HG02938 (cell line): ENCODE data around the gene RNU1-4.
"Not testable (repeated sequence)": the region's sequence is repeated elsewhere in the genome, so short reads cannot be mapped to it uniquely, and the experiment has no call there.

Experiments used
- ATAC-seq: cut with Tn5 transposase; IDR thresholded peaks from one replicate; pipeline ENCODE4 v1.9.1; 2021; ENCODE audit warnings: mild to moderate bottlenecking, moderate library complexity; ENCODE audit not compliant: unreplicated experiment

RNU1-4 gene

DNA sequence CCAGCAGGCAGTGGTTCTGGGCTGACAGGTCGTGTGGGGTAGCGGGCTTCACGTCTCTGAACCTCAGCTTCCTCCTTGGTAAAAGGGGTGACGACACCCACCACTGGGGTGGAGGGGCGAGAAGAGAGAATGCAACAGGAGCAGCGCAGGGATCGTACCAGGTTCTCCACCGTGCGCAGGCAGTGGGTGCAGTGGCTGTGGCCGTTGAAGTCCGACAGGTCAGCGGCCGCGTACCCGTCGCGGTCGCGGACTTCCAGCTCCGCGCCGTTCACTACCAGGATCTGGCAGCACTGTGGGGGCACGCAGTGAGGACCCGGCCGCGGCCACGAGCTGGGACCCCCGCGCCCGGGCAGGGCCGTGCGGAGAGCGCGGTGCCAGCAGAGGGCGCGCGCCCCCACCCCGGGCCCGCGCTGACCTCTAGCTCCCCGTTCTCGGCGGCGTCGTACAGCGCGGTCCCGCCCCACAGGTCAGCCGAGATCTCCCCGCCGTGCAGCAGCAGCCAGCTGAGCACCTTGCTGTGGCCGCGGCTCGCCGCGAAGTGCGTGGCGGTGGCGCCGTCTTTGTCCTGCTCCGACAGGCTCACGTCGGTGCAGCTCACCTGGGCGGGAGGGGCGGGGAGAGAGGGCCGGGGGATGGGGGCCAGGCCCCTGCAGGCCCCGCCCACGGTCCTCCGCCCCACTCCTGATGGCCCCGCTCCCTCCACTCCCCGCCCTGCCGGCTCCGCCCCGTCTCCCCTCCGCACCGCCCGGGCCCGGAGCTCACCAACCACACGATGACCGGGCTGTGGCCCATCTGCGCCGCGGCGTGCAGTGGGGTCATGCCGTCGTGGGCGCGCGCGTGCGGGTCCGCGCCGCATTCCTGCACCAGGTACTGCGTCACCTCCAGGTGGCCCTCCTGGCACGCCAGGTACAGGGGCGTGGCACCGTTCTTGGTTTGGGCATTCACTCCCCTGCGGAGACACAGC is 32.9 kb upstream of the RNU1-4 start:
- not testable (repeated sequence) for ATAC-seq

DNA sequence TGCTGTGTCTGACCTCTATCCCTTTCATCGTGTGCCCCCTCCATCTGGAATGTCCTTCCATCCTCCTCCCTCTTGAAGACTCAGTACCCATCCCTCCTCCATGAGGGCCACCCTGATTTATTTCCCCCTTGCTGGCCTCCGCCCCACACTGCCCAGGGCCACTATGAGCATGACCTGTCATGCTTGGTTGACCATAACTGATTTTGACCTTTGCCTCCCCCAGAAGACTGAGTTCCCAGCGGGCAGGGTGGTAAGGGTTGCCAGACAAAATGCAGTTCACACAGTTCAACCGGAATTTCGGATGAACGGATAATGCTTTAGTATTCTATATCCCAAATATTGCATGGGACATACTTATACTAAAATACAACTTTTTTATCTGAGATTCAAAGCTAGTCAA is 31.6 kb upstream of the RNU1-4 start:
- not testable (repeated sequence) for ATAC-seq

DNA sequence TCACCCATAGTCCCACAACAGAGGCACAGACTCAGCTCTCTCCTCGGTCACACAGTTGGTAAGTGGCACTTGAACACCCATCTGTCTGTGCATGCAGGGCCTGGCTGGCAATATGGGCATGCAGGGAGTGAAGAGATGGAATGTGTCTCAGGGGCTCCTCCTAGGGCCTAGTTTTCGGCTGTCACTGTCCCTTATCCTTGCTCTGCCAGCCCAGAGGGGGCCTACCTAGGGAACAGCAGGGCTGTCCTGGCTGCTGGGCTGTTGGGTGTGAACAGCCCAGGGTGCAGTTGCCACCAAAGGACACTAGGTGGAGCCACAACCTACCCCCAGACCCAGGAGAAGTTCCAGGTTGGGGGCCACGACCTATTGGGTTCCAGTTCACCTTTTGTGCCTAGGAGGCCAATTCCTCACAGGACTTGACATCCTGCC is 30.6 kb upstream of the RNU1-4 start:
- ATAC-seq: not testable (repeated sequence)

DNA sequence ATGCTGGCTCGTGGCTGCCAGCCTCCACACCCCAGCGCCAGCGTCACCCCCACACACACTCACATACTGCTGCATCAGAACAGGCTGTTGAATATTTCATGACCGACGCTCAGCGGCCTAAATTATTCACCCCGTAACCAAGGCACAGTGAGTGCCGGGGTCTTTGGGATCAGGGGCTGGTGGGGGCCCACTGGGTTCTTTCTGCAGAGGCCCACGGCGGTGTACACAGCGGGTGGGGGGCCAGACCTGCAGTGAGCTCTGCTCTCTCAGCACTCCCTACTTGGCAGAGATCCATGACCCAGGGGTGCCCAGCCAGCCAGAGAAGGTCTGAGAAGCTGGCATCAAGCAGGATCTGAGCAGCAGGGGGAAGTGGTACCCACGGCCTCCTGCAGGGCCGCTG is 29.7 kb upstream of the RNU1-4 start:
- not testable (repeated sequence) for ATAC-seq

DNA sequence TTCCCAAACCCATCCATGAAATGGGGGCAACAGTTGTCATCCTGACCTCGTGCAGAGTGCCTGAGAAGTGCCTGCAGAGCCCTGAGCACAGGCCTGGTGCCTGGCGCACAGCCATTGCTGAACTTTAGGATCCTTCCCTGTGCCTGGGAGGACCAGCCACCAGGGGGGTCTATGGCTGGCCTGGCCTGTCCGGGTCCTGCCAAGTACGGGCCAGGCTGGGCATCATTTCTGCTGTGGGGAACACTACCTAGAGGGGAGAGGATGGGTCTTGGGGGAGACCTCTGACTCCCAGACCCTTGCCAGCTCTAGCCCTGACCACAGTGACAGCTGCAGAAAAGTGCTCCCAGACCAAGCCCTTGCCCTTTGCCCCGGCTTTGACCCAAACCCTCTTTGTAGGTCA is 28.2 kb upstream of the RNU1-4 start:
- not testable (repeated sequence) for ATAC-seq

DNA sequence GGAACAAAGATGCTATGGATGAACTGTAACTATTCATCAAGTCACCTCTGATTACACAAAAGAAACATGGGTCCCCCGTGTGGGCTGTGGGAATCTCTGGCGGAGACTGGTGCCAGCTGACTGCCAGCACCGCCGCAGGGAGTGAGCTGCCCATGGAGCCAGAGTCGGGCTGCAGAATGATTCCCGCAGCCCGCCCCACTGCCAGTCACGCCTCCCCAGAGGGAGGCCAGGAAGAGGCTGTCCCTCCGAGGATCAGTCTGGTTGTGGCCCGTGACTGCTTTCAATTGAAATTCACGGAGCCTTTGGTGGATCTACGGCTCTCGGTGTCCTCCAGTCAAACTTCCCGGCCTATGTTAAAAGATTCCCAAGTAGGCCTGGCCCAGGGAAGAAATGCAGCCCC is 27.7 kb upstream of the RNU1-4 start:
- ATAC-seq: not testable (repeated sequence)

DNA sequence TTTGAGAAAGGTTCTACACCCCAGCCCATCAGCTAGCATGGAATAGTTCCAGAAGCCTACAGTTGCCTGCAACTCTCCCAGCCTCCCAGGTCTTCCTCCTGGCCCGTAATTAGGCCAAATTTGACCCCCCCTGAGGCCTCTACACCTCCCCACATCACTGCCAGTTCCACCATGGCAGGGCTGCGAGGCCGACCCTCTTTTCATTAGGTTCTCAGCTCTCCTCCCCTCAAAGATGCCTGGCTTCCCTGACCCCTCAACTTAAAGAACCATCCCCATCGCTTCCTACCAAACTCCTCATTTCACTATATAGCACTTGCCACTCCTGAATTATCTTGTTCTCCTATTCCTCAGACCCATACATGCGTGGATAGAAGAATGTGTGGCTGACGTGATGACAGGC is 27.3 kb upstream of the RNU1-4 start:
- not testable (repeated sequence) for ATAC-seq

DNA sequence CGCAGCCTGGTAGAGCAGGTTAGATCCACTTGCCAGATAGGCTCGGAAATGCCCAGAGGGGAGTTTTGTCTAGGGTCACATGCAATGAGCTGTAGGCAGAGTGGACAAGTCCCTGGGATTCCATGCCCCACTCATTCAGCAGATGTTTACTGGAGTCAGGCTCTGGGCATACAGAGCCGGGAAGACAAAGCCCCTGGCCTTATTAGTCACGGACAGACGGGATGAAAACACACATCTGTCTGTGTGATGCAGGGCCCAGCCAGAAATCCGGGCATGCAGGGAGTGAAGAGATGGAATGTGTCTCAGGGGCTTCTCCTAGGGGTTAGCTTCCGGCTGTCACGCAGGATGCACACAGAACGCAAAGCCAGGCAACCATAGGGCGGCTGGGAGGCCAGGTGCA is 26.8 kb upstream of the RNU1-4 start:
- ATAC-seq: not testable (repeated sequence)

DNA sequence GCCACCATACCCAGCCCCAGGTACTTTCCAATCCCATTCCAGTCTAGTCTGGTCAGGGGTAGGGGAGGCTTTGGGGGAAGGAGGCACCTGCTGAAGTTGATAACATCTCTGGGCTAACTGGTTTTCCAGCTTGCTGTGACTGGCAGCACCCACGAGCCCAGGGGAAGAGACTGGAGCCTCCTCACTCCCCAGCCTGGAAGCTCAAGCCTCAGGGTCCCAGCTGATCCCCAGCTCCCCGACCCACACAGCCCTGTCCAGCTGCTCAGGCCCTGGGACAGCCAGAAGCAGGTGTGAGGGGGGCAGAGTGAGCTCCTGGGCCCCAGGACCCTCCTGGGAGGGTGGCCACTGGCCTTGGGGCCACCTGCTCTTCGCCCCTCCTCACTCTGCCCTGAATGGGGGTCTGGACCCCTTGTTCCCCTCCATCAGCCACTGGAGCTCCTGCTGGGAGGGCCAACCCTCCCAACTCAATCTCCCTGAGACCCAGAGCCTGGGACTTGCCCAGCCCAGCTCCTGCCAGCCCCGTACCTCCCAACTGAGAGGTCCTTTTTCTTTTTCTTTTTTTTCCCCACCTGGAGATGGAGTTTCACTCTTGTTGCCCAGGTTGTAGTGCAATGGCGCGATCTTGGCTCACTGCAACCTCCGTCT is 23.5 kb upstream of the RNU1-4 start:
- no peak for ATAC-seq

DNA sequence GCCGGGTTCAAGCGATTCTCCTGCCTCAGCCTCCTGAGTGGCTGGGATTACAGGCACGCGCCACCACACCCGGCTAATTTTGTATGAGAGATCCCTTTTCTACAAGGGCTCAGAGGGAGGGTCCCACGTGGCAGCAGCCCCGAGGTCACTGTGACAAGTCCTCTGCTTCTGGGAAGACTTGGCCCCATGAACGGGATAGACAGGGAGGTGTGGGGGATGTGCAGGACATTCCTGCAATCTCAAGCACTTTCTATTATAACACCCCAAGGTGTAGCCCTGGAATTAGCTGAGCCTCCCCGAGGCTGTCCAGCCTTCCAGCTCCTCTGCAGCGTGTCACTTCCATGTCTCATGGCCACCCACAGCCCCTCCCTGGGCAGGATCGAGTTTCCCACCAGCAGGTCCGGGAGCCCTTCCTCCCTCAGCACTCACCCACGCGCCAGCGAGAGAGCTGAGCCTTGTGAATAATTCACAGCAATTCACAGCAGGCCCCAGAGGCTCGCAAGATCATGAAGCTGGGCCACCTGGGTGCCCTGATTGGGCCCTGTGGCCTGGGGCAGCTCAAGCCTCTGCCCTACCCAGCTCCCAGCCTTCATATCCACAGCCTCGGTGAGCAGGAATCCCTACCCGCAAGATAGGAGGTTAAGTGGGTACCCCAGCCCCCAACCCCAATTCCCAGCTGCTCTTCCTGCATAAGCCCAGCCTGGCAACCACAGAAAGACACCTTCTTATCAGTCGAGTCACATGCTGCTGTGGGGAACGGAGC is 22.8 kb upstream of the RNU1-4 start:
- no peak for ATAC-seq

DNA sequence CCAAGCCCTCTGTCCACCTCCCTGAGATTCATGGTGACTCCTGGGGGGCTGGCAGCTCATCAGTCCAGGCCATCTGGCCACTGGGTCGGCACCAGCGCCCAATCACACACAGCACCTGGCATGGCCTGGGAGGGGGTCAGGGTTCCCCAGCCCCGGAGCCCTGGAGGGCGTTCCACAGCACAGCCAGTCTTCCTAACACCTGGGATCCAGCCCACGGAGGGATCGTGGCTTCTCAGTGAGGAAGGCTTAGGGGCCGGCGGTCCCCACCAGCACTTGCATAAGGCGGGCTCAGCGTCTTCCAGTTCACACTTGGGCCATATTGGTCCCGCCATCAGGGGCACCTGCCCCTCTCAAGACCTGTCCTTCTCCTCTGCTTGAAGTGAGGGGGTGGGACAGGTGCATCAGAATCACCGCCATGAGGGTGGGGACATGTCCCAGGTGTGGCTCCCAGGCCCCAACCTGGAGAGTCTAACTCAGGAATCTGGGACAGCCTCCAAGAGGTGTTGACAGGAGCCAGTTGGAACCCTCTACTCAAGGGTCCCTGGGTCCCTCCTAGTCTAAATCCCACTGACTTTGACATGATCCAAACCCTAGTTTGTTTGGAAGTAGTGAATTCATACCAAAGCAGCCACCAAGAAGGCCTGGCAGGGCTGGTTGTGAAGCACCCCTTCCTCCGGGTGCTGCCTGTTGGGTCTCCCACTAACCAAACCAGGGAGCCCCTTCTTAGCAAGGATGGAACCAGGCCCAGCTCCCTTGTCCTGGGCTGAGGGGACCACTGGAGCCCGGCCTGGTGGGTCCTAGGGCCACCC is 22.0 kb upstream of the RNU1-4 start:
- ATAC-seq: not testable (repeated sequence)

DNA sequence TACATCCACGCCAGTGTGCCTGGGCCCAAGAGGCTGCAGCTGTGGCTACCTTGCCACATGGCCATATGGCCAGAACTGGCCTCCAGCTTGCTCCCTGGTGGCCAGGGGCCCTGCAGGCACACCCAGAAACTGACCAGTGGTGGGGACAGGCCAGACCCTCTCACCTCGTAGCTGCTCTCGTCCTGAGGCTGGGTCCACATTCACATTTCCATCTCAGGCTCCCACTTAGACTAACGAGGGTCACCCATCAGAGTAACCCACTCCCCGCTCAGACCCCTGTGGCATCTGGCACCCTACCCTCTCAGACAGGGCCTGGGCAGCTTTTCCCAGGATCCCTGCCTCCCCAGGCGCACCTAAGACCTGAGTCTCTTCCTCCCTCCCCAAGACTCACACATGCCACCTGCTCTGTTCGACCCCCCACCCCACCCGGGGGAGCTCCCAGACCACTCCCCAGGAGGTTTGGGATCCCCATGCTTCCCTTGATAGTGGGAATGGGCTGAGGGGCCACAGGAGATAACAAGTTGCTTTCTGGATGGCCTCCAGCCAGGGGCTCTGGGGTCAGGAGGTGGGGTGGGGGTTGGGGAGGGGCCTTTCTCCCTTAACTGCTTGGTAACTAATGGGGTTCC is 21.3 kb upstream of the RNU1-4 start:
- ATAC-seq: no peak

DNA sequence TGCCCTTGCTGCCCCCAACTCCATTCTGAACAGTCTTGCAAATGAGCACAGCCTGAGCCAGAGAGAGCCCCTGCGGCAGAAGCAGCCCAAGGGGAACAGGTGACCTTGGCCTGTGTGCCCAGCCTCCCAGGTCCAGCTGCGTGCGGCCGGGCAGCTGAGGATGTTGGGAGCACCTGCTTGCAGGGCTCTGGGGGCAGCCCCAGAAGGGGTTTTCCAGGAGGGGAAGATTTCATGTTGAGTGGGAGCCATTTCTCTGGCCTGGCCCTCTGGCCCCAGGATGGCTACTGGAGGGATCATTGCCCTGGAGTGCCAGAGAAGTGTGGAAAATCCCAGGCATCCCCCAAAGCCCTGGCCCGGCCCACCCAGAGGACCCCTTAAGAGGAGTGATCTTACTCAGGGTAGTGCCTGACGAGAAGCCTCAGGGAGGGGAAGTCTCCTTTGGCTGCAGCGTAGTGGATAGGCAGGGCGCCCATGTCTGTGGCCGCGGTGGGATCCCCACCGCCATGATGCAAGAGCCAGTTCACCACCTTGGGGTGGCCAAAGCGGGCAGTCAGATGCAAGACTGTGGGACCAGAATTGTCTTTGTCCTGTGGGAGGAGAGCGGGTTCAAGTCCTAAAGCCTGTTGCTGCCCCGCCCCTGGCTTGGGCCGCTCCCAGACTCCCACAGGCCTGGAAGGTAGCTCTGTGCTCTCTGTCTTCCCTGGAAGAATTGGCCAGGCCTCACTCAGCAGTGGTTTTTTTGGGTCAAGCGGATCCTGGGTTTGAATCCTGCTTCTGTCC is 20.6 kb upstream of the RNU1-4 start:
- no peak for ATAC-seq

DNA sequence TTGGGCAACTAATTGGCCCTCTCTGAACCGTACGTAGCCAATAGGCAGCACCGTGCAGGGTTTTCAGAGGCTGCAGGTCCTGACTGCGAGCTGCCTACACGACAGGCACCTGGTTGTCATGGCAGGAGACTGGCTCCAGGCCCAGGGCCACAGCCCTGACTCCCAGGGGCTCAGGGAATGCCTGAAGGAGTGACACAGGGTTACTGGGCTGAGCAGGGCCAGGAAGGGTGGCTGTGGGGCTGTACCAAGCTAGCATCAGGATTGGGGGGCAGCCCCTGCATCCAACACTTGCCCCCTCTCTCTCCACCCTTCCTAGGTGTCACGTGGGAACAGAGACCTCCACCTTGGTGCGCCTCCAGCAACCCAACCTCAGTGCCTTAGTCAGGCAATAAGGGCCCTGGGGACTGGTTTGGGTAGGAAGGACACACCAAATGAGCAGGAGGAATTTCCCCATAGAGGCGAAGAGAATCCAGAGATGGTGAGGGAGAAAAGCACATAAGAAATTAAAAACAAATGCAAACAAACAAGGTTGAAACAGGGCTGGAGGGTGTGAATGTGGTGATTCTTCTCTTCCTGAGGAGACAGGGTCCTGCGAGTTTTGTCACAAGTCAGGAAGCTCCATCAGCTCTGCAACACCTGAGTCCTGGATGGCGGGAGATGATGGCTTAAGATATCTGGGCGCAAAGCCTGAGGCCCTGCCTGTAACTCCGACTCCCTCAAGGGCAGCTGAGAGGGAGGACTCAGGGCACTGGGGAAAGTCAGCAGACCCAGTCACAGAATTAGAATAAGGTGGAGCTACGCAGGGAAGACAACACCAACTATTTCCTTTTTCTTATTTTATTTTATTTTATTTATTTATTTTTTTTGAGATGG is 19.7 kb upstream of the RNU1-4 start:
- no peak for ATAC-seq

DNA sequence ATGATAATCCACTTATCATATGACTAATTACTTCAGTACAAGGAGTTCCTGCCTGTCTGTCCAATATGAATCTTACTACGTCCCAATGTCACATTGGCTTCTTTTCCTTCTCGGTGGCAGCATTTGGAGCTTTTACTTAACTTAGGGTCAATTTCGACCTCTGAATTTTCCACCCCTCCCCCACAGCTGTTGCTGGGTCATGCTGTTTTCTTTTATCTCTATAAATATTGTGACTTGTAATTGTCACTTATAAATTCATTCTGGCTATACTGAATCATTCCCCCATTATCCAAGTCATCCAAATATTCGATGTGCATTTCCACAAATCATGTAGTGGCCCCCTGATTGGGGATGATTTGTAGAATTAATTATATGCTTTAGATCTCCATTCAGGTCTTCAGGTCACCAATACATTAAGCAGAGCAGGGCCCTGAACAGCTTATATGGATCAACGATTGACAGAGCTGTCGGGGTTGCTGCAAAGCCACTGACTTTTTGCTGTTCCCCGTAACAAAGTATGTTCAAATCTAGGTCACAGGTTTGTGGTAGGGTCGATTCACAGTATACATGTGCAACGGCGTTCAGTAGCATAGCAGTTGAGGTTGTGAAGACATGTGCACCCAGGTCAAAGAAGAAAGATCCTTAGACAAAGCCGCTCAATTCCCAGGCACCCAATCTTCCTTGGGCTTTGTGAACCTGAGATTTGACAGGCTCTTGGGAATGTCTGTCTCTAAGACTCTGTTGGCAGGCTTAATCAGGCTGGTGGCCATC is 18.3 kb upstream of the RNU1-4 start:
- no peak for ATAC-seq

DNA sequence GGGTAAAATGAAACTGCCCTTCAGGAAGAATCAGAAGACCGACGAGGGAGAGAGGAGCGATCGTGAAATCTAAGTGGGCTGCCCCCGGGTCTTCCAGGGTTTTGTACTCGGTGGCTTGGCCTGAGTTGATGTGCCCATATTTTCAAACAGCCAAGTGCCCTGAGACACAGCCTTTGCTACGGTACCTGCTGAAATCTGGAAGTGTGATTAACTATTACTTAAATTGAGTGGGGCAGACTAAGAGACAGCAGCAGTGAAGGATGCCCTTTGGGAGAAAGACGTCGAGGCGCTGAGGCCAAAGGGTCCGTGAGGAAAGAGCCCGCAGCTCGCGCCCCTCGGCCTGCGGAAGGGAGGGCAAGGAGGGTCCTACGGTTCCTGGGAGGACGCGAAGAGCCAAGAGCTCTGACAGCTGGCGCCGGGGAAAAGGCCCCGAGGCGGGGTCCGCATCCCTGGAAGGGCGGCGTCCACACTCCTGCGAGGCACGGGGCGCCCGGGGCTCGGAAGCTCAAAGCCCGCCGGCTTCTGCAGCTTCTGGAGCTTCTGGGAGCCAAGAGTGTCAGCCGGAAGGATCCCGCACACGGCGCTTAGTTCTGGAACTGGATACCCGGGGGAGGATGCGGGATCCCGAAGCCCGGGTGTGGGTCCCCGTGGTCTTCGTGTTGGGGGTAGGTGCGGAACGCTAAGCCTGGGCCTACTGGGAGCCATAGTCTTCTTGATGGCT is 15.4 kb upstream of the RNU1-4 start:
- ATAC-seq: no peak
